NT2/D1 (cell line): Measurements from ENCODE around the gene BCL3.

Source experiments
- YY1 ChIP-seq: IDR thresholded peaks from 2 replicates; pipeline ENCODE4 v1.6.1; 2011; ENCODE audit not compliant: insufficient read length, insufficient read depth
- ZNF274 ChIP-seq: IDR thresholded peaks from 2 replicates; pipeline ENCODE4 v1.6.1; 2011; ENCODE audit warnings: mild to moderate bottlenecking, low read depth, low read length

GRCh38 chr19:44753626-44753931 is 5.1 kb downstream of the BCL3 start:
- no peak for TF ChIP-seq YY1
- no peak for TF ChIP-seq ZNF274
